Upper lobe of right lung (tissue), 1 donor: ENCODE measurements around the gene ZNF385B. TPM values are rescaled to one million over a fixed set of nuclear protein-coding genes. Genes with fewer than 3 reads are reported as not detected.

Experiments used
- ATAC-seq: fragments of 200-7000 bp; cut with Tn5 transposase; one replicate; pipeline ENCODE4 v1.9.1; 2020; ENCODE audit warnings: mild to moderate bottlenecking, moderate library complexity
- DNase-seq: peaks from one replicate; pipeline ENCODE4 v3.0.0-alpha.2; 2020
- H3K27ac ChIP-seq: fragments of 200-600 bp; one replicate; pipeline ENCODE4 v1.8.0; 2022
- H3K27me3 ChIP-seq: fragments of 200-600 bp; one replicate; pipeline ENCODE4 v1.8.0; 2022; ENCODE audit warnings: mild to moderate bottlenecking
- H3K36me3 ChIP-seq: fragments of 200-600 bp; one replicate; pipeline ENCODE4 v1.8.0; 2022
- H3K4me1 ChIP-seq: fragments of 200-600 bp; one replicate; pipeline ENCODE4 v1.8.0; 2022
- H3K4me3 ChIP-seq: fragments of 200-600 bp; one replicate; pipeline ENCODE4 v1.8.0; 2022; ENCODE audit warnings: mild to moderate bottlenecking
- H3K9me3 ChIP-seq: fragments of 200-600 bp; one replicate; pipeline ENCODE4 v1.8.0; 2022
- CTCF ChIP-seq: fragments of 200-600 bp; IDR thresholded peaks from one replicate; pipeline ENCODE4 v1.8.0; 2022; ENCODE audit warnings: antibody characterized with exemption
- intact Hi-C: fragments of 100-400 bp; cut with DNase I; formaldehyde crosslinking; loops from one replicate; pipeline ENCODE4 v1.11.0; 2022
- total RNA-seq: library from RNA; stranded (reverse); fragmentation: NEBNext Ultra II Directional; extraction: Animal tissue kit (Norgen Biotek cat#: 25700); gene quantifications from one replicate; pipeline ENCODE4 v1.2.1, GENCODE V29; 2021
- donor health status: DM: no; HTN: yes; CAD: no; lungs with severe emphysema.

ZNF385B gene
- total RNA-seq, 1 donor from 2014 or later: 62.3 TPM

GRCh38 chr2:179724403-179724802 lies 137.0 kb downstream of the ZNF385B start:
- no peak for TF ChIP-seq CTCF
- Histone ChIP-seq H3K27me3 (no peaks in the 10 kb centered on the region), H3K4me1 (no peaks in the 10 kb centered on the region), H3K9me3 (no peaks in the 10 kb centered on the region), H3K27ac (no peak overlapping the region), H3K4me3 (no peak overlapping the region), H3K36me3 (no peaks in the 10 kb centered on the region)
- no peak for DNase-seq
- no peak for ATAC-seq
- intact Hi-C loops: no loop called here

GRCh38 chr2:179720173-179720772 lies 141.1 kb downstream of the ZNF385B start:
- no peak for TF ChIP-seq CTCF
- Histone ChIP-seq H3K4me3 (no peak overlapping the region), H3K36me3 (no peaks in the 10 kb centered on the region), H3K27me3 (no peaks in the 10 kb centered on the region), H3K9me3 (no peaks in the 10 kb centered on the region), H3K27ac (no peak overlapping the region), H3K4me1 (no peaks in the 10 kb centered on the region)
- DNase-seq (no peak), ATAC-seq (no peak)
- intact Hi-C loops: no loop called here

GRCh38 chr2:179715871-179716270 lies 145.5 kb downstream of the ZNF385B start:
- H3K27ac ChIP-seq: no peak overlapping the region
- H3K36me3 ChIP-seq: no peaks in the 10 kb centered on the region
- no peak for TF ChIP-seq CTCF
- ATAC-seq (no peak), DNase-seq (no peak)
- intact Hi-C loops: no loop called here
- no peaks in the 10 kb centered on the region for H3K4me1 ChIP-seq
- H3K27me3 ChIP-seq: no peaks in the 10 kb centered on the region
- no peaks in the 10 kb centered on the region for H3K9me3 ChIP-seq
- no peak overlapping the region for H3K4me3 ChIP-seq

- DNase-seq: no peak
- TF ChIP-seq CTCF: no peak
- no peak for ATAC-seq
- intact Hi-C loops: no loop called here
- no peaks in the 10 kb centered on the region for H3K27me3 ChIP-seq
- no peaks in the 10 kb centered on the region for H3K36me3 ChIP-seq
- no peak overlapping the region for H3K4me3 ChIP-seq
- no peak overlapping the region for H3K27ac ChIP-seq
- H3K4me1 ChIP-seq: no peaks in the 10 kb centered on the region
- H3K9me3 ChIP-seq: no peaks in the 10 kb centered on the region
Measured at GRCh38 chr2:179715196-179715595, 146.2 kb downstream of the ZNF385B start.

GRCh38 chr2:179712825-179713224 lies 148.6 kb downstream of the ZNF385B start:
- H3K9me3 ChIP-seq: no peaks in the 10 kb centered on the region
- no peak overlapping the region for H3K4me3 ChIP-seq
- intact Hi-C loops: no loop called here
- no peak overlapping the region for H3K27ac ChIP-seq
- no peaks in the 10 kb centered on the region for H3K36me3 ChIP-seq
- ATAC-seq: no peak
- no peak for DNase-seq
- no peaks in the 10 kb centered on the region for H3K27me3 ChIP-seq
- no peak for TF ChIP-seq CTCF
- H3K4me1 ChIP-seq: no peaks in the 10 kb centered on the region

- no peaks in the 10 kb centered on the region for H3K27me3 ChIP-seq
- ATAC-seq (no peak), DNase-seq (no peak)
- intact Hi-C loops: no loop called here
- H3K9me3 ChIP-seq: no peaks in the 10 kb centered on the region
- H3K27ac ChIP-seq: no peak overlapping the region
- no peaks in the 10 kb centered on the region for H3K4me1 ChIP-seq
- TF ChIP-seq CTCF: no peak
- no peak overlapping the region for H3K4me3 ChIP-seq
- H3K36me3 ChIP-seq: no peaks in the 10 kb centered on the region
Measured at GRCh38 chr2:179711375-179711774, 150.0 kb downstream of the ZNF385B start.
